Naive thymus-derived CD4-positive, alpha-beta T cell (primary cell): Measurements from ENCODE around the gene CARD9. TPM values are rescaled to one million over a fixed set of nuclear protein-coding genes. Genes with fewer than 3 reads are reported as not detected.

Experiments
- ATAC-seq: fragments of 150-1000 bp; cut with Tn5 transposase; 2 replicates; pipeline ENCODE4 v1.10.0; 2021; ENCODE audit warnings: mild to moderate bottlenecking, moderate library complexity
- CTCF ChIA-PET: fragments of 350-600 bp; sonication (Branson Sonifier 250); formaldehyde crosslinking; loops from one replicate; lab custom pipeline; 2021; ENCODE audit warnings: antibody characterized with exemption; lab: Charles Lee
- POLR2A ChIA-PET: fragments of 350-600 bp; sonication (Branson Sonifier 250); formaldehyde crosslinking; loops from one replicate; lab custom pipeline; 2021; ENCODE audit warnings: antibody characterized with exemption, inconsistent platforms; lab: Charles Lee
- DNase-seq, 9 donors: peaks; one replicate each; pipeline versions ENCODE4 v3.0.0 to v3.0.0-alpha.2; 2020 to 2022; ENCODE audit warnings: mixed read lengths in 1 of 9
- H3K27ac ChIP-seq: one replicate; pipeline ENCODE4 v1.7.0; 2013; ENCODE audit warnings: mild to moderate bottlenecking, low read depth, low read length, moderate library complexity
- H3K27me3 ChIP-seq, 2 donors: one replicate each; pipeline ENCODE4 v1.7.0; 2013; ENCODE audit warnings: low read length in 2 of 2, mild to moderate bottlenecking in 2 of 2, moderate library complexity in 2 of 2; ENCODE audit not compliant: control insufficient read depth in 2 of 2, insufficient read depth in 2 of 2
- H3K36me3 ChIP-seq, 3 experiments: 1 replicate in 2 of 3; 2 replicates in 1 of 3; pipeline ENCODE4 v1.7.0; 2013; ENCODE audit warnings: low read length in 3 of 3, mild to moderate bottlenecking in 3 of 3, moderate library complexity in 1 of 3; ENCODE audit not compliant: insufficient read depth in 3 of 3, control insufficient read depth in 2 of 3
- H3K4me1 ChIP-seq, 2 donors: one replicate each; pipeline ENCODE4 v1.7.0; 2013; ENCODE audit warnings: low read length in 2 of 2, mild to moderate bottlenecking in 2 of 2, moderate library complexity in 1 of 2; ENCODE audit not compliant: control insufficient read depth in 2 of 2, insufficient read depth in 2 of 2
- H3K4me3 ChIP-seq: 2 replicates; pipeline ENCODE4 v1.7.0; 2013; ENCODE audit warnings: mild to moderate bottlenecking, low read length
- H3K9me3 ChIP-seq, 3 experiments: 1 replicate in 2 of 3; 2 replicates in 1 of 3; pipeline ENCODE4 v1.7.0; 2013; ENCODE audit warnings: low read length in 3 of 3; ENCODE audit not compliant: control insufficient read depth in 2 of 3
- H3K27ac Mint-ChIP-seq, 9 donors: one replicate each; pipeline ENCODE4 v1.8.0; 2020 to 2022; ENCODE audit warnings: mixed read lengths in 9 of 9, mild to moderate bottlenecking in 8 of 9, moderate library complexity in 5 of 9, inconsistent platforms in 2 of 9
- H3K27me3 Mint-ChIP-seq, 5 donors: one replicate each; pipeline ENCODE4 v1.8.0; 2021 to 2022; ENCODE audit warnings: mixed read lengths in 5 of 5, mild to moderate bottlenecking in 1 of 5
- H3K36me3 Mint-ChIP-seq, 5 donors: one replicate each; pipeline ENCODE4 v1.8.0; 2020 to 2022; ENCODE audit warnings: mixed read lengths in 5 of 5, mild to moderate bottlenecking in 3 of 5, inconsistent platforms in 1 of 5
- H3K4me1 Mint-ChIP-seq, 7 donors: one replicate each; pipeline ENCODE4 v1.8.0; 2020 to 2022; ENCODE audit warnings: mixed read lengths in 7 of 7, mild to moderate bottlenecking in 3 of 7, inconsistent platforms in 1 of 7
- H3K4me3 Mint-ChIP-seq, 10 donors: one replicate each; pipeline ENCODE4 v1.8.0; 2020 to 2022; ENCODE audit warnings: mild to moderate bottlenecking in 10 of 10, mixed read lengths in 10 of 10, moderate library complexity in 6 of 10, inconsistent platforms in 2 of 10
- H3K9me3 Mint-ChIP-seq, 11 donors: one replicate each; pipeline ENCODE4 v1.8.0; 2020 to 2022; ENCODE audit warnings: mixed read lengths in 11 of 11, mild to moderate bottlenecking in 4 of 11, inconsistent platforms in 1 of 11, moderate library complexity in 1 of 11
- intact Hi-C, 2 donors: fragments of 100-400 bp; cut with micrococcal nuclease; formaldehyde crosslinking; loops; one replicate each; pipeline ENCODE4 v1.15.1; 2023
- polyA plus RNA-seq, 2 donors: library from polyadenylated mRNA; unstranded; fragments of 300-500 nt; fragmentation: Illumina TruSeq; gene quantifications; one replicate each; pipeline ENCODE4 v1.2.3, GENCODE V29; 2021
- total RNA-seq, 6 experiments: library from RNA in 5 of 6; stranded (reverse) in 5 of 6; gene quantifications; 1 replicate in 5 of 6; 2 replicates in 1 of 6; pipeline ENCODE4 v1.2.3 and lab custom pipeline; 2021 to 2026

CARD9 gene
- total and polyA plus RNA-seq, 7 experiments from 2014 or later = 0.10 to 19.9 (median 1.1) TPM

DNA sequence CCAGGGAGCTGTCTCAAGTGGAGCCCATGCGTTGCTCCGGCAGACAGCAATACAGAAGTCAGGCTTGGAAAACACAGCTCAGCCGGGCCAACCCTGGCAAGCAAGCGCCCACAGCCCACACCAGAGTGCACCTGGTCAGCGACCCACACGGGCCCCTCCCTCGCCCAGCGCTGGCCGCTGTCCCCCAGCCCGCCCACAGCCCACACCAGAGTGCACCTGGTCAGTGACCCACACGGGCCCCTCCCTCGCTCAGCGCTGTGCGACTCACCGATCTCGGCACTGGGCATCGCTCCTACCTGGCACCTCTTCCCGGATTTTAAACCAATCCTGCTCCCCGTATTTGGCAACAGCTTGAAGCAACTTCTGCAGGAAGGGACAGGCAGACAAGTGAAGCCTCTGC lies 13.7 kb upstream of the CARD9 start:
- Mint-ChIP-seq H3K36me3 (peaks cover 0 to 43% (median 26%) of the 10 kb centered on the region in 5 donors), H3K27ac (no peak overlapping the region), H3K27me3 (no peaks in the 10 kb centered on the region), H3K4me1 (peaks cover 8 to 22% (median 16%) of the 10 kb centered on the region in 7 donors), H3K9me3 (no peaks in the 10 kb centered on the region), H3K4me3 (no peak overlapping the region)
- intact Hi-C loops = no loop called here
- ChIA-PET CTCF (no interaction called here), POLR2A (interaction anchor here (1.2 kb wide), 1 partner anchor 23 kb away, joined by 4 read pairs; no protein-coding TSS in a partner anchor)
- H3K9me3 ChIP-seq = no peaks in the 10 kb centered on the region
- no peak for DNase-seq
- no peak for ATAC-seq
- H3K27me3 ChIP-seq = no peaks in the 10 kb centered on the region
- H3K4me1 ChIP-seq = peaks cover 8 to 20% of the 10 kb centered on the region in 2 donors
- H3K27ac ChIP-seq = no peak overlapping the region
- H3K36me3 ChIP-seq = peaks cover 0 to 73% (median 6%) of the 10 kb centered on the region in 3 experiments
- H3K4me3 ChIP-seq = no peak overlapping the region

DNA sequence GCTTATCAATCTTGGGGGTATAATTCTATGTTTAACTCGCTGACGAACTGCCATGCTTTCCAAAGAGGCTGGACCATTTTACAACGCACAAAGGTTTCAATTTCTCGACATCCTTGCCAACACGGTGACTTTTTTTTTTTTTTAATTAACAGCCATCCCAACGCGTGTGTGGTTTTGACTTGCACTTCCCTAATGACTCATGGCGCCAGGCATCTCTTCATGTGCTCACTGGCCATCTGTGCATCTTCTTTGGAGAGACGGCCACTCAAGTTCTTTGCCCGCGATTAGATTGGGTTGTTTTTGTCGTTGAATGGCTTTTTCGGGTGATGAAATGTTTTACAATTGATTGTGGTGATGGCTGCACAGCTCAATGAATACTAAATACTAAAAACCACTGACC lies 12.5 kb upstream of the CARD9 start:
- ChIA-PET POLR2A (no interaction called here), CTCF (interaction anchor here (0.9 kb wide), 1 partner anchor 73 kb away, joined by 3 read pairs; no protein-coding TSS in a partner anchor)
- peaks cover 0 to 34% (median 21%) of the 10 kb centered on the region in 5 donors for H3K36me3 Mint-ChIP-seq
- peaks cover 8 to 22% (median 16%) of the 10 kb centered on the region in 7 donors for H3K4me1 Mint-ChIP-seq
- no peaks in the 10 kb centered on the region for H3K27me3 ChIP-seq
- no peaks in the 10 kb centered on the region for H3K27me3 Mint-ChIP-seq
- no peak for ATAC-seq
- no peak overlapping the region for H3K27ac ChIP-seq
- DNase-seq = no peak
- H3K36me3 ChIP-seq = peaks cover 0 to 73% (median 3%) of the 10 kb centered on the region in 3 experiments
- no peak overlapping the region for H3K4me3 ChIP-seq
- intact Hi-C loops = no loop called here
- peaks cover 8 to 20% of the 10 kb centered on the region in 2 donors for H3K4me1 ChIP-seq
- peak overlapping the region in 2 of 9 donors; percentile 30 to 52 for H3K27ac Mint-ChIP-seq
- H3K9me3 ChIP-seq = no peaks in the 10 kb centered on the region
- no peaks in the 10 kb centered on the region for H3K9me3 Mint-ChIP-seq
- peak overlapping the region in 1 of 10 donors; percentile 23 for H3K4me3 Mint-ChIP-seq

DNA sequence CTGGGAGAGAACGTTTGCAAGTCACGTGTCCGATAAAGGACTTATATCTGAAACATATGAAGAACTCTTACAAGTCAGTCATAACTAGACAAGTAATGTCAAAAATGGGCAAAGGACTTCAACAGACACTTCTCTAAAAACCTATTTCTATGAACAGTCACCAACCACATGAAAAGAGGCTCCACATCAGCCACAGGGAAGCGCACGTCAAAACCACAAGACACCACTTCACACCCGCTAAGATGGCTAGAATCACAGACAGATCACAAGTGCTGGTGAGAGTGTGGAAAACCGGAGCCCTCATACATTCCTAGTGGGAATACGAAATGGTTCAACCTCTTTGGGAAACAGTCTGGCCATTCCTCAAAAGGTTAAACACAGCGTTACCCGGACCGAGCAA lies 11.5 kb upstream of the CARD9 start:
- peak overlapping the region in 4 of 9 donors; percentile 6 to 64 (median 24) for H3K27ac Mint-ChIP-seq
- H3K27me3 ChIP-seq = no peaks in the 10 kb centered on the region
- H3K9me3 Mint-ChIP-seq = no peaks in the 10 kb centered on the region
- no peaks in the 10 kb centered on the region for H3K9me3 ChIP-seq
- H3K36me3 Mint-ChIP-seq = peaks cover 0 to 32% (median 20%) of the 10 kb centered on the region in 5 donors
- intact Hi-C loops = loop anchor here in 1 of 2 donors (1.0 kb wide), 2 partner anchors 15 to 22 kb away; partner anchors contain the start of genes DNLZ and SNAPC4
- no peaks in the 10 kb centered on the region for H3K27me3 Mint-ChIP-seq
- CTCF ChIA-PET = no interaction called here
- peaks cover 0 to 81% (median 3%) of the 10 kb centered on the region in 3 experiments for H3K36me3 ChIP-seq
- peaks cover 8 to 20% of the 10 kb centered on the region in 2 donors for H3K4me1 ChIP-seq
- H3K4me3 Mint-ChIP-seq = peak overlapping the region in 6 of 10 donors; percentile 8 to 63 (median 20)
- H3K27ac ChIP-seq = no peak overlapping the region
- no peak overlapping the region for H3K4me3 ChIP-seq
- POLR2A ChIA-PET = interaction anchor here (0.7 kb wide), 1 partner anchor 60 kb away, joined by 3 read pairs; no protein-coding TSS in a partner anchor
- peaks cover 8 to 22% (median 16%) of the 10 kb centered on the region in 7 donors for H3K4me1 Mint-ChIP-seq
- DNase-seq (peak in 6 of 9 donors; percentile 16 to 57 (median 40)), ATAC-seq (peak; percentile 51)

DNA sequence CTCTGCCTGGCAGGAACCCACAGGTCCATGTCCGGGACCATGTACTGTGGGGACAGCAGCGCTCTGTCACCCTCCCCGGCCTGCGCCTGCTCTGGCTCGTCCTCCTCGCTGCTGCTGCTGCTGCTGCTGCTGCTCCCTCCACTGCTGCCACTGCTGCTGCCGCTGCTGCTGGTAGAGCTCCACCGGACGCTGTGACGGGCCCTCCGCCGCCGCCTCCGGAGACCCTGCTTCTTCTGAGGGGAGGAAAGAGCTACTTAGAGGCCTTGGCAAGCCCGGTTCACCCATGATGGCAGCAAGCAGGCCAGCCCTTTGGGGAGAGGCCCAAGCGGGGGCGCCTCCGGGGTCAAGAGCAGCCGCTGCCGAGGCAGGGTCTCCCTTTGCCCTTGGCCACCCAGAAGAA lies 10.0 kb upstream of the CARD9 start:
- POLR2A ChIA-PET = no interaction called here
- CTCF ChIA-PET = no interaction called here
- no peak for ATAC-seq

DNA sequence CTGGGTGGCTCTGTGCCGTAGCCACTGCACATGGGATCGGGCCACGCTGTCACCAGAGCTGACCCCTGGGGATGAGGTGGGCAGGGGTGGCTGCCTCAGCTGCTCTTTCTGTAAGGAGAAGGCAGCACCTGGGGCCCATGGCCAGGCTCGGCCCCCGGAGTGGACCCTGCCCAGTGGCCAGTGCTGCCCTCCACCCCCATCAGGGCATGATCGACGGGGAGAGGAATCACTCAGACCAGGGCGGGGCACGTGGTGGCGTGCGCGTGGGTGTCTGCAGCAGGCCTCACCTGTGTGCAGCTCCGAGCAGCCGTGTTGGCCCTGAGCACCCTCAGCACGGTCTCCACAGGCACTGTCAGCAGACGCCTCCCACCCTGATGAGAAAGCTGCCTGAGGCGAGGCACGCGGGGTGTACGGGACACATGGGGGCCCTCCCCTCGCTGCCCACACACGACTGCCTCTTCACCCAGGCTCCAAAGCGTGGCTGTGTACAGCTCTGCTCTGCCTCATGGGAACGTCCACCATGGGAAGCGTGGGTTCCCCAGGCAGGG lies 8.6 kb upstream of the CARD9 start:
- Mint-ChIP-seq H3K4me1 (peaks cover 8 to 22% (median 16%) of the 10 kb centered on the region in 7 donors), H3K9me3 (no peaks in the 10 kb centered on the region), H3K36me3 (peaks cover 0 to 18% (median 9%) of the 10 kb centered on the region in 5 donors), H3K4me3 (no peak overlapping the region), H3K27me3 (no peaks in the 10 kb centered on the region), H3K27ac (no peak overlapping the region)
- intact Hi-C loops = no loop called here
- ChIA-PET CTCF (interaction anchor here (0.6 kb wide), 1 partner anchor 11 kb away, joined by 3 read pairs; no protein-coding TSS in a partner anchor), POLR2A (no interaction called here)
- Histone ChIP-seq H3K27me3 (no peaks in the 10 kb centered on the region), H3K9me3 (no peaks in the 10 kb centered on the region), H3K27ac (no peak overlapping the region), H3K4me3 (no peak overlapping the region), H3K4me1 (peaks cover 8 to 20% of the 10 kb centered on the region in 2 donors), H3K36me3 (peaks cover 0 to 76% (median 0%) of the 10 kb centered on the region in 3 experiments)
- ATAC-seq = no peak
- DNase-seq = no peak

More for the DNA sequence above, 10.0 kb upstream of the CARD9 start:
- H3K27me3 Mint-ChIP-seq = no peaks in the 10 kb centered on the region
- H3K4me3 Mint-ChIP-seq = no peak overlapping the region
- Histone ChIP-seq H3K27me3 (no peaks in the 10 kb centered on the region), H3K4me3 (no peak overlapping the region), H3K27ac (no peak overlapping the region), H3K36me3 (peaks cover 0 to 81% (median 2%) of the 10 kb centered on the region in 3 experiments), H3K4me1 (peaks cover 8 to 20% of the 10 kb centered on the region in 2 donors), H3K9me3 (no peaks in the 10 kb centered on the region)
- no peaks in the 10 kb centered on the region for H3K9me3 Mint-ChIP-seq
- no peak for DNase-seq
- intact Hi-C loops = no loop called here
- peaks cover 0 to 26% (median 15%) of the 10 kb centered on the region in 5 donors for H3K36me3 Mint-ChIP-seq
- peaks cover 7 to 22% (median 16%) of the 10 kb centered on the region in 7 donors for H3K4me1 Mint-ChIP-seq
- H3K27ac Mint-ChIP-seq = no peak overlapping the region

GRCh38 chr9:136381311-136381710 lies 7.8 kb upstream of the CARD9 start:
- peaks cover 8 to 22% (median 16%) of the 10 kb centered on the region in 7 donors for H3K4me1 Mint-ChIP-seq
- peaks cover 0 to 14% (median 9%) of the 10 kb centered on the region in 5 donors for H3K36me3 Mint-ChIP-seq
- no peak overlapping the region for H3K4me3 Mint-ChIP-seq
- ATAC-seq (no peak), DNase-seq (no peak)
- no peaks in the 10 kb centered on the region for H3K9me3 ChIP-seq
- H3K27me3 ChIP-seq = no peaks in the 10 kb centered on the region
- POLR2A ChIA-PET = interaction anchor here (1.0 kb wide), 1 partner anchor 25 kb away, joined by 3 read pairs; no protein-coding TSS in a partner anchor
- no peak overlapping the region for H3K27ac ChIP-seq
- no peak overlapping the region for H3K27ac Mint-ChIP-seq
- no peaks in the 10 kb centered on the region for H3K27me3 Mint-ChIP-seq
- CTCF ChIA-PET = no interaction called here
- peaks cover 0 to 71% (median 0%) of the 10 kb centered on the region in 3 experiments for H3K36me3 ChIP-seq
- H3K4me3 ChIP-seq = no peak overlapping the region
- no peaks in the 10 kb centered on the region for H3K9me3 Mint-ChIP-seq
- peaks cover 8 to 20% of the 10 kb centered on the region in 2 donors for H3K4me1 ChIP-seq
- intact Hi-C loops = no loop called here
